Nephron progenitor cell (in vitro differentiated cells): ENCODE data around the gene SCG3.

ENCODE experiments used
- DNase-seq: peaks from one replicate; pipeline ENCODE4 v3.0.0; 2021
- H3K27ac Mint-ChIP-seq: 2 replicates; pipeline ENCODE4 v1.8.0; 2021; ENCODE audit warnings: mild to moderate bottlenecking, moderate library complexity, mixed read lengths
- H3K27me3 Mint-ChIP-seq: 2 replicates; pipeline ENCODE4 v1.8.0; 2021; ENCODE audit warnings: mild to moderate bottlenecking, low read depth, mixed read lengths; ENCODE audit not compliant: poor library complexity
- H3K36me3 Mint-ChIP-seq: 2 replicates; pipeline ENCODE4 v1.8.0; 2021; ENCODE audit warnings: low read depth, mixed read lengths
- H3K4me1 Mint-ChIP-seq: 2 replicates; pipeline ENCODE4 v1.8.0; 2021; ENCODE audit warnings: mixed read lengths
- H3K4me3 Mint-ChIP-seq: 2 replicates; pipeline ENCODE4 v1.8.0; 2021; ENCODE audit warnings: mild to moderate bottlenecking, moderate library complexity, mixed read lengths
- H3K9me3 Mint-ChIP-seq: 2 replicates; pipeline ENCODE4 v1.8.0; 2021; ENCODE audit warnings: mild to moderate bottlenecking, moderate library complexity, mixed read lengths
- CTCF ChIP-seq: fragments of 200-600 bp; sonication (generic); IDR thresholded peaks from 2 replicates; pipeline ENCODE4 v1.5.0; 2021; ENCODE audit warnings: antibody characterized with exemption

The SCG3 gene

GRCh38 chr15:51754267-51754666 is 73.0 kb downstream of the SCG3 start:
- no peak overlapping the region for H3K4me3 Mint-ChIP-seq
- H3K36me3 Mint-ChIP-seq, result no peaks in the 10 kb centered on the region
- peaks cover 14% of the 10 kb centered on the region for H3K4me1 Mint-ChIP-seq
- no peak overlapping the region for H3K27ac Mint-ChIP-seq
- H3K27me3 Mint-ChIP-seq, result peaks cover 71% of the 10 kb centered on the region
- DNase-seq, result no peak
- no peak for TF ChIP-seq CTCF
- H3K9me3 Mint-ChIP-seq, result no peaks in the 10 kb centered on the region

GRCh38 chr15:51755790-51756189 is 74.5 kb downstream of the SCG3 start:
- TF ChIP-seq CTCF, result no peak

GRCh38 chr15:51756482-51756881 is 75.2 kb downstream of the SCG3 start:
- no peak for DNase-seq
- peaks cover 53% of the 10 kb centered on the region for H3K27me3 Mint-ChIP-seq
- no peak overlapping the region for H3K4me3 Mint-ChIP-seq
- no peak overlapping the region for H3K27ac Mint-ChIP-seq
- no peaks in the 10 kb centered on the region for H3K36me3 Mint-ChIP-seq
- H3K9me3 Mint-ChIP-seq, result no peaks in the 10 kb centered on the region
- TF ChIP-seq CTCF, result no peak
- H3K4me1 Mint-ChIP-seq, result peaks cover 9% of the 10 kb centered on the region

More at GRCh38 chr15:51755790-51756189, 74.5 kb downstream of the SCG3 start:
- Mint-ChIP-seq H3K27ac (no peak overlapping the region), H3K4me1 (peaks cover 14% of the 10 kb centered on the region), H3K9me3 (no peaks in the 10 kb centered on the region), H3K36me3 (no peaks in the 10 kb centered on the region), H3K4me3 (no peak overlapping the region), H3K27me3 (peaks cover 59% of the 10 kb centered on the region)
- DNase-seq, result no peak

- DNase-seq, result no peak
- peaks cover 4% of the 10 kb centered on the region for H3K4me1 Mint-ChIP-seq
These were observed 76.1 kb downstream of the SCG3 start for GRCh38 chr15:51757450-51757849.

DNA sequence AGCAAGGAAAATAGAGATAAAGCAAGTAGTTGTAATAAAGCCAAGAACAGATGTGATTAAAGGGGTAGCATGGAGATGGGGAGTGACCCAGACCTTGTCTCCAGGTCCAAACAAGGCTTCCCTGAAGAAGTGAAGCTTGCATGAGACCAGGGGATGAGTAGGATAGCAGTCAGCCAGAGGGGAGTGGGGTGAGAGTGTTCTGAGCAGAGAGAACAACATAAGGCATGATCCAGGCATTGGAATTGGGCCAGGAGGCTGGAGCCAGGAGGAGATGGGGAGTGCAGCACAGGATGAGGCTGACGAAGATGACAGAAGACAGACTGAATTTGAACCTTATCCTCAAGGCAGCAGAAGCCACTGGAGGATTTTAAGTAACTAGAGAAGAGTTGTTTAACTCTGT is 77.3 kb downstream of the SCG3 start:
- Mint-ChIP-seq H3K27me3 (peaks cover 35% of the 10 kb centered on the region), H3K36me3 (no peaks in the 10 kb centered on the region), H3K27ac (no peak overlapping the region), H3K9me3 (no peaks in the 10 kb centered on the region), H3K4me3 (no peak overlapping the region), H3K4me1 (no peaks in the 10 kb centered on the region)
- DNase-seq, result no peak
- no peak for TF ChIP-seq CTCF

More at GRCh38 chr15:51757450-51757849, 76.1 kb downstream of the SCG3 start:
- peaks cover 47% of the 10 kb centered on the region for H3K27me3 Mint-ChIP-seq
- no peaks in the 10 kb centered on the region for H3K9me3 Mint-ChIP-seq
- no peaks in the 10 kb centered on the region for H3K36me3 Mint-ChIP-seq
- H3K27ac Mint-ChIP-seq, result no peak overlapping the region
- no peak overlapping the region for H3K4me3 Mint-ChIP-seq
- TF ChIP-seq CTCF, result no peak

DNA sequence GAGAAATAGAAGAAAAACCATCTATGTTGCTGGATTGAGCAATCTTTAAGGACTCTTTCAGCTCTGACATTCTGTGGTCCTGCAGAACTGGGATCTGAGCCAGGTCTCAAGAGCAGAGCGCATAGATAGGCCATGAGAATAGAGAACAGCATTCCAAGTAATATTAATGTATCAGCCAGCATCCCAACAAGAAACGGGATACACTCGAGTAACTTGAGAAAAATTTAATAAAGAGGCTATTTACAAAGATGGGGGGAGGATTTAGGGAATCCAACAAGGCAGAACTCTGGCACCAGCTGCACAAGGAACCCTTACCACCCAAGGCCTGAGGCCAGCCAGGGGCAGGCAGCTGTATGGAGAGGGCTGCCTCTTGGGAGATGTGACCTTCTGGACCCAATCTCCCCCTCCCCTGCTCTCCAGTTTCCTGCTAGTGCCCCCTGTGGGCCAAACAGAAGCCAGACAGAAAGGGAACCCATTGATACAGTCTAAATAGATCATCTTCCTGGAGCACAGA is 78.3 kb downstream of the SCG3 start:
- no peak overlapping the region for H3K4me3 Mint-ChIP-seq

More for the DNA sequence above, 78.3 kb downstream of the SCG3 start:
- Mint-ChIP-seq H3K9me3 (no peaks in the 10 kb centered on the region), H3K4me1 (no peaks in the 10 kb centered on the region), H3K27me3 (peaks cover 25% of the 10 kb centered on the region), H3K27ac (no peak overlapping the region), H3K36me3 (no peaks in the 10 kb centered on the region)
- no peak for TF ChIP-seq CTCF
- DNase-seq, result no peak
